ENCODE data around the gene CDH16. TPM values are rescaled to one million over a fixed set of nuclear protein-coding genes. Genes with fewer than 3 reads are reported as not detected.
A peak's percentile ranks its signal among the peaks of the same experiment; 100 is the strongest.
"Not testable (repeated sequence)": the region's sequence is repeated elsewhere in the genome, so short reads cannot be mapped to it uniquely, and the experiment has no call there.

The CDH16 gene
- total RNA-seq, 1 donor from 2014 or later: not detected

- no peak for DNase-seq (ENCODE audit: extremely low read depth, low read depth, low spot score)
These were observed 44.5 kb downstream of the CDH16 start for GRCh38 chr16:66874079-66874775.

DNA sequence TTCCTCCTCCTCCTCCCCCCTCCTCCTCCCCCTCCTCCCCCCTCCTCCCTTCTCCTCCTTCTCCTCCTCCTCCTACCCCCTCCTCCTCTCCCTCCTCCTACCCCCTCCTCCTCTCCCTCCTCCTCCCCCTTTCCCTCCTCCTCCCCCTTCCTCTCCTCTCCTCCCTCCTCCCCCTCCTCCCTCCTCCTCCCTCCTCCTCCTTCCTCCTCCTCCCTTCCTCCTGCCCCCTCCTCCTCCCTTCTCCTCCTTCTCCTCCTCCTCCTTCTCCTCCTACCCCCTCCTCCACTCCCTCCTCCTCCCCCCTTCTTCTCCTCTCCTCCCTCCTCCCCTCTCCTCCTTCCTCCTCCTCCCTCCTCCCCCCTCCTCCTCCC, 45.0 kb downstream of the CDH16 start:
- no peak for DNase-seq (ENCODE audit: extremely low read depth, low read depth, low spot score)

- peak; percentile 89 for DNase-seq (ENCODE audit: extremely low read depth, low read depth, low spot score)
These were observed 45.6 kb downstream of the CDH16 start for GRCh38 chr16:66872943-66873684.

GRCh38 chr16:66872559-66872942, 46.1 kb downstream of the CDH16 start:
- no peak for DNase-seq (ENCODE audit: extremely low read depth, low read depth, low spot score)

DNA sequence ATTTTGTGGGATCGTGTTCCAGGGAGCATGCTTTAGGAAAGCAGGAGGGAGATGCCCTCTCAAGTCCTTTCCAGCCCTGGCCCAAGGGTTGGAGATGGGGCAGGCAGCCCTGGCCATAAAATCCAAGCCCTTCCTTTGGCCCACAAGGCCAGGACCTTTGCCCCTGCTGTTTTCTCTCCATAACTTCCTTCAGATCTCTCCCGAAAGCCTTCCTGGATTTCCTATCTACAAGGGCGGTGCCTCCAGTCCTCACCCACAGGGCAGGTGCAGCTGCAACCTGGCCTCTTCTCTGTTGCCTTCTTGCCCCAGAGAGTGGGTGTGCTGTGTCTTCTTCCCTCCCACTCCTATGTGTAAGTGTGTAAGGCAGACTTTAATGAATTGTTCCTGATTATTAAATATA, 46.8 kb downstream of the CDH16 start:
- DNase-seq (ENCODE audit: extremely low read depth, low read depth, low spot score): no peak

DNA sequence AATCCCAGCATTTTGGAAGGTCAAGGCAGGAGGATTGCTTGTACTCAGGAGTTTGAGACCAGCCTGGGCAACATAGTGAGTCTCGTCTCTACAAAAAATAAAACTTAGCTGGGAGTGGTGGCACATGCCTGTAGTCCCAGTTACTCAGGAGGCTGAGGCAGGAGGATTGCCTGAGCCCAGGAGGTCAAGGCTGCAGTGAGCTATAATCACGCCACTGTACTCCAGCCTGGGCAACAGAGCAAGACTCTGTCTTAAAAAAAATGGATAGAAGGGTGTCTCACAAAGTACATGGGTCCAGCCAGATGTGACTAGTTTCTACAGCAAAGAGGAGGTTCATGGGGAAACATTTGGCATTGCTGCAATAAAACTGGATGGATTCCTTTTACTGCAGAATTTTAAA, 47.3 kb downstream of the CDH16 start:
- DNase-seq (ENCODE audit: extremely low read depth, low read depth, low spot score): not testable (repeated sequence)

DNA sequence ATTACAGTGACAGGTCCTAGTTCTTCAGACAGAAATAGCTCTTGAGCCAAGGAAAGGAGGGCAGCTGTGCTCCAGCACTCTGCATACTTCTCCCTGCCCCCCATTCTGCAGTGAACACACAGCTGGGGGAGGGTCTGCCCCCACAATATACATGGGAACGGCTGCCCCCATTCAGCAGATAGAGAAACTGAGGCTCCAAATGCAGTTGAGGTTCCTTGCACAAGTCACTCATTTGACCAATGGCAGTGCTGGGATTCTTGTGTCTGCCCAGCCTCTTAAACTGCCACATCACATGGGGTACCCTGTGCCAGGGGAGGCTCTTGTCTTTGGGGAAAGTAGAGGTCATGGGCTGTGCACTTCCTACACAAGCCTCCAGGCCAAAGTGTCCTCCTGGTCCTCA, 49.3 kb downstream of the CDH16 start:
- no peak for DNase-seq (ENCODE audit: extremely low read depth, low read depth, low spot score)

- no peak for DNase-seq (ENCODE audit: extremely low read depth, low read depth, low spot score)
These were observed 55.0 kb downstream of the CDH16 start for GRCh38 chr16:66863707-66864106.

- DNase-seq (ENCODE audit: extremely low read depth, low read depth, low spot score): no peak
These were observed 56.6 kb downstream of the CDH16 start for GRCh38 chr16:66862023-66862520.

DNA sequence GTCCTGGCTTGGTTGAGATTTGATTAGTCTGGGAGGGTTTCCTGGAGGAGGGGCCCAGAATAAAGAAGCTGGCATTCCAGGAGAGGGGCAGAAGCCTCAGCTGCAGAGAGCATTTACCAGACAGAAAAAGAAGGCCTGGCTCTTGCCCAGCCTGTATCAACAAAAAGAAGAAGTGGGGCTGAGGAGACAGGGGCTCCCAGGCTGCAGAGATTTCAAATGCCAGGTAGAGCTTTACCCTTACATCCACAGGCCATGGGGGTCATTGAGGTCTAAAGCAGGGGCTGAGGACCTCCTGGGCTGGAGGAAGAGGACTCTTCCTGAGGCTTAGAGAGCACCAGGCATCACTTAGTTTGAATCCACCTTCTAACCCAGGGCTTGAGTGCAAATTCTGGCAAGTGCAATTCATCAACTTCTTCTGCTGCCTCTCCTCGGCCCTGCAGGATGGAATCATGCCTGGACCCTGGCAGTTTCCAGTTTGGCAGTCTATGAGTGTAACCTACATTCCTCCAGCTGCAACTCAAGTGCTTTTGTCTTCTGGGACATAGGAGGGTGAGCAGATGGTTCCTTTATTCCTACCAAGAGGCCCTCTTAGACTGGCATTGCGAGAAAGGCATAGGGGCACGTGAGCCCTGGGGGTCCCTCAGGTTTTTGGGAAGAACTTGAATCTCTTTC, 59.2 kb downstream of the CDH16 start:
- no peak for DNase-seq (ENCODE audit: extremely low read depth, low read depth, low spot score)

DNA sequence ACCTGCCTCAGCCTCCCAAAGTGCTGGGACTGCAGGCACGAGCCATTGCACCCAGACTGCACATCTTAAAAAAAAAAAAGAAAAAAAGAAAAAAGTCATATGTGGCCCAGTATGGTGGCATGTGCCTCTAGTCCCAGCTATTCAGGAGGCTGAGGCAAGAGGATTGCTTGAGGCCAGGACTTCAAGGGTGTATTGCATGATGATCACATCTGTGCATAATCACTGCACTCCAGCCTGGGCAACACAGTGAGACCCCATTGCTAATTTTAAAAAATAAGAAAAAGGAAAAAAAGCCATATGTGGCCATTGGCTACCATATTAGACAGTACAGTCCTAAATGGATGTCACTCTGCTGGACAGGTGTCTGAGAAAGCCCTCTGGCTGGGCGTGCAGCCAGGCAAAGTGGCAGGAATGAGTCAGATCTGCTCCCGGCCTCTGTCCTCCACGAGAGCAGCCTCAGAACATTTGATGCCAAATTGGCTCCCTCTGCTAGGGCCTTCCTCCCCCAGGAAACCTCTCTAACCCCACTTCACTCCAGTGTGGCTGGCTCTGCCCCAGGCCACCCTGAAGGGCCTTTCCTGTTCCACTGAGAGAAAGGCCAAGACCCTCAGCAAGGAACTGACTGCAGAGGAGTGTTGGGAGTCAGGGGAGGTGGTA, 59.8 kb downstream of the CDH16 start:
- no peak for DNase-seq (ENCODE audit: extremely low read depth, low read depth, low spot score)

Other genes with a start within 250 kb of the CDH16 start
- gene CMTM4, start 222.1 kb downstream of the CDH16 start, total RNA-seq: 8.8 and 9.8 TPM in 2 replicates
- 98.3 and 147 TPM in 2 replicates for gene DYNC1LI2, start 167.3 kb downstream of the CDH16 start, total RNA-seq
- gene TERB1, start 117.3 kb downstream of the CDH16 start, total RNA-seq: not detected in 2 replicates
- gene NAE1, start 87.9 kb downstream of the CDH16 start, total RNA-seq: 49.1 and 80.5 TPM in 2 replicates
- not detected in 2 replicates for gene CA7, start 74.5 kb downstream of the CDH16 start, total RNA-seq
- 5.1 and 7.4 TPM in 2 replicates for gene PDP2, start 38.4 kb downstream of the CDH16 start, total RNA-seq
- gene RRAD, start 6.7 kb upstream of the CDH16 start, total RNA-seq: 7.2 and 9.3 TPM in 2 replicates
- gene CIAO2B, start 15.5 kb upstream of the CDH16 start, total RNA-seq: 85.1 and 97.3 TPM in 2 replicates
- gene CES2, start 16.6 kb upstream of the CDH16 start, total RNA-seq: 32.6 and 39.3 TPM in 2 replicates
- 0.06 TPM in 1 of 2 replicates, not detected in the other for gene CES3, start 42.4 kb upstream of the CDH16 start, total RNA-seq
- gene CES4A, start 69.7 kb upstream of the CDH16 start, total RNA-seq: 0.53 and 2.6 TPM in 2 replicates
- 52.3 and 60.4 TPM in 2 replicates for gene CBFB, start 110.3 kb upstream of the CDH16 start, total RNA-seq
- gene PHAF1, start 191.1 kb upstream of the CDH16 start, total RNA-seq: 18.3 and 23.6 TPM in 2 replicates
- 0.73 and 5.3 TPM in 2 replicates for gene B3GNT9, start 232.1 kb upstream of the CDH16 start, total RNA-seq
- 25.4 and 27.8 TPM in 2 replicates for gene TRADD, start 241.0 kb upstream of the CDH16 start, total RNA-seq
- 11.3 and 16.6 TPM in 2 replicates for gene FBXL8, start 241.1 kb upstream of the CDH16 start, total RNA-seq
- 2.9 and 4.8 TPM in 2 replicates for gene HSF4, start 245.9 kb upstream of the CDH16 start, total RNA-seq

All from glomerular endothelial cell (primary cell).